ENCODE data around the gene NKD2. TPM values are rescaled to one million over a fixed set of nuclear protein-coding genes. Genes with fewer than 3 reads are reported as not detected.

Gene NKD2
- total and polyA plus RNA-seq, 9 of the 15 experiments (the other 6 are each of a cell fraction or from before 2014, with no cell fraction given), result 0.09 to 0.64 (median 0.27) TPM; not detected in 5

GRCh38 chr5:979100-979817 is 29.3 kb upstream of the NKD2 start (continued):
- TF ChIP-seq CHD7 (IDR thresholded peaks at IDR 0.05; ENCODE audit: low read depth, low read length) (no peak), ATF3 (IDR thresholded peaks at IDR 0.05) (no peak), ATF3 (CRISPR knock-in tag; conservative IDR thresholded peaks at IDR 0.05) (no peak)

All from K562 (cell line).